HCT116 (cell line): ENCODE measurements around the gene LPAR3.

Source experiments
- CTCF ChIP-seq, 3 experiments: fragments of 200-600 bp in 1 of 3; sonication (generic) in 1 of 3; IDR thresholded peaks in 2 of 3; conservative IDR thresholded peaks in 1 of 3; 2 replicates each; pipeline ENCODE4 v1.5.1; 2012 to 2017; ENCODE audit warnings: low read depth in 2 of 3, low read length in 2 of 3, antibody characterized with exemption in 1 of 3, borderline replicate concordance in 1 of 3, control low read depth in 1 of 3, mild to moderate bottlenecking in 1 of 3, mixed read lengths in 1 of 3, mixed run types in 1 of 3, moderate library complexity in 1 of 3; ENCODE audit not compliant: insufficient read depth in 1 of 3
- EZH2 ChIP-seq: fragments of 200-600 bp; sonication (generic); IDR thresholded peaks from 2 replicates; pipeline ENCODE4 v1.6.1; 2017; ENCODE audit warnings: antibody characterized with exemption, mixed run types
- POLR2A ChIP-seq: IDR thresholded peaks from 2 replicates; pipeline ENCODE4 v1.7.0; 2011; ENCODE audit warnings: borderline replicate concordance; ENCODE audit not compliant: insufficient read depth, insufficient read length; ENCODE audit errors: extremely low read depth
- REST ChIP-seq: IDR thresholded peaks from 2 replicates; pipeline ENCODE4 v1.6.1; 2012; ENCODE audit warnings: low read depth
- ZNF274 ChIP-seq: fragments of 200-500 bp; sonication (Bioruptor generic); IDR thresholded peaks from 2 replicates; pipeline ENCODE4 v1.6.1; 2014; ENCODE audit warnings: mild to moderate bottlenecking, low read depth, low read length, inconsistent platforms
- TF ChIP-seq, protein P1 (sequence below): IDR thresholded peaks from 2 replicates; pipeline ENCODE4 v1.6.1; 2012

- TF ChIP-seq CTCF (IDR thresholded peaks at IDR 0.05 in 2 of 3, conservative IDR thresholded peaks at IDR 0.05 in 1 of 3; ENCODE audit: borderline replicate concordance in 1 of 3, insufficient read depth in 1 of 3, low read depth in 2 of 3, low read length in 2 of 3) = peak in 1 of 3 experiments; percentile 21; a peak in 1 of 6 replicates
- TF ChIP-seq ZNF274 = no peak
- TF ChIP-seq EZH2 = no peak
- TF ChIP-seq, protein P1, sequence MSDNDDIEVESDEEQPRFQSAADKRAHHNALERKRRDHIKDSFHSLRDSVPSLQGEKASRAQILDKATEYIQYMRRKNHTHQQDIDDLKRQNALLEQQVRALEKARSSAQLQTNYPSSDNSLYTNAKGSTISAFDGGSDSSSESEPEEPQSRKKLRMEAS = no peak
- TF ChIP-seq REST = no peak
- TF ChIP-seq POLR2A = no peak
Observed at GRCh38 chr1:84771895-84772294, 121.1 kb downstream of the LPAR3 start.
